Medulla oblongata (tissue), 1 donor: ENCODE results near the gene TMPRSS13.

Experiments used
- DNase-seq: peaks from one replicate; pipeline ENCODE4 v3.0.0-alpha.2; 2015; ENCODE audit errors: extremely low spot score

The TMPRSS13 gene

GRCh38 chr11:117914398-117914761 is 14.8 kb downstream of the TMPRSS13 start:
- DNase-seq = no peak

DNA sequence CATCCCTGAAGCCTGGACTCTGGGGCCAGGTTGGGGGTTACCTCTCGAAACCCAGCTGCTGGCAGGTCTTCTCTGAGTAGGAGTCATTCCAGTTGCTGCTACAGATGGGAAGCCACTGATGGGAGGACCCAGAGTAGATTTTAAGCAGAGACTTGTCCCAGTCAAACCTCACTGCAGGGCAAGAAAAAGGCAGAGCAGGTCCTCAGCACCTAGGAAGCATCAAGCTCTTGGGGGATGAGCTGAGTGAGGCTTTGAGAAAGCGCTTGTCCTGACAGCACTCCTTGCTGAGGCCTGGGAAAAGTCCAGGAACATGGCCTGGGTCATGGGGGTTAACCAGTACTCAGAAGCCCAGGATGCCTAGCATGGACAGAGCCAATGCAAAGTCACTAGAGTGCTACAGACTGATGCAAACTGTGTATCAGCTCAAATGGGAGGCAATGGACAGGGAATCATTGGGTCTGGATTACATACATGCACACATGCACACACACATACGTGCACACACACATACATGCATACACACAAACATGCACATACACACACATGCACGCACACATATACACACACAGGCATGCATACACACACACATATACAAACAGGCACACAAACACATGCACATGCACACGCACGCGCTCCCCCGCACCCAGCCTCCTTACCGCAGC is 15.3 kb downstream of the TMPRSS13 start:
- DNase-seq = no peak

DNA sequence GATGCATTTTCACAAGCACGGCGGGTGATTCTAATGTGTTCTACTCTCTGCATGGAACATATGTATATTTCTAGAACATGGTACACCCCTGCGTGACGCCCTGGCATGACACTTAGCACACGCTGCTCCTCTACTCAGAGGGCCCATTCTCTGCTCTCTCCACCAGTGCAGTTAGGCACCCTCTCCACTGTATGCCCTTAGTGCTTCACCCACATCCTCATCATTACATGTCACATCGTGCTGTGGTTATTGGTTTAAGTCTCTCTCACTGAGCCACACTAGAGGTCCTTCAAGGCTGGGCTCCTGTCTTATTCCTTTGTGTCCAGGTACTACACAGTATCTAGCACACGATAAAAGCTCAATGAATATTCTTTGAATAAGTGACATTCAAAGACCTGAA is 16.7 kb downstream of the TMPRSS13 start:
- DNase-seq = no peak

- no peak for DNase-seq
Observed at GRCh38 chr11:117911694-117912093, 17.5 kb downstream of the TMPRSS13 start.

DNA sequence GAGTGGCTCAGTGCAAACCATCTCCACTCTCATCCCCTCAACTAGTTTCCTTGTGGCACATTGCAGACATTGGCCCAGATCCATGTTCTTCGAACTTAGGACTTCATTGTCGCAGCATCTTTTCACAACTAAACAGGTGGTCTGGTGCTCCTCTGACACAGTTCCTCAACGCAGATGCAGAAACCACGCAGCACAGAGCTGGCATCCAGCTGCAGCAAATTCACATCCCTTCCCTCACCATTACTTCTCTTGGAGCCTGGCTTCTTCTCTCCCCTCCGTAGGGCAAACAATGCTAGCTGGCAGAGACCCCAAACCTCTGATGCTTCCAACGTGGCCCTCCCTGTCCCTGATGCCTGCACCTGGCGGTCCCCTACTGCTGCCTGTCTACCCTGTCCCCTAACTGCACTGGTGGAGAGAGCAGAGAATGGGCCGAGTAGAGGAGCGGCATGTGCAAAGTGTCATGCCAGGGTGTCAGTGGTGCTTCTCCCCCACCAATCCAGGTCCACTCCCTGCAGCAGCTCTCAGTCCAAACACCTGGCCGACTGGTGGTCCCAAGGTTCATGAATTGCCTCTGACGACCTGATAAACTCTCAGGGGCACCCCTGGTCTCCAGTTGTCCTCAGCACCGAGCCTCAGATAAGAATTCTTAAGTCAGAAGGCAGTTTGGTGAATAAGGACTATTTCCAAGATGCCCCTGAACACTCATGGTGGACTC is 18.1 kb downstream of the TMPRSS13 start:
- no peak for DNase-seq

- no peak for DNase-seq
Observed at GRCh38 chr11:117910525-117910924, 18.7 kb downstream of the TMPRSS13 start.

DNA sequence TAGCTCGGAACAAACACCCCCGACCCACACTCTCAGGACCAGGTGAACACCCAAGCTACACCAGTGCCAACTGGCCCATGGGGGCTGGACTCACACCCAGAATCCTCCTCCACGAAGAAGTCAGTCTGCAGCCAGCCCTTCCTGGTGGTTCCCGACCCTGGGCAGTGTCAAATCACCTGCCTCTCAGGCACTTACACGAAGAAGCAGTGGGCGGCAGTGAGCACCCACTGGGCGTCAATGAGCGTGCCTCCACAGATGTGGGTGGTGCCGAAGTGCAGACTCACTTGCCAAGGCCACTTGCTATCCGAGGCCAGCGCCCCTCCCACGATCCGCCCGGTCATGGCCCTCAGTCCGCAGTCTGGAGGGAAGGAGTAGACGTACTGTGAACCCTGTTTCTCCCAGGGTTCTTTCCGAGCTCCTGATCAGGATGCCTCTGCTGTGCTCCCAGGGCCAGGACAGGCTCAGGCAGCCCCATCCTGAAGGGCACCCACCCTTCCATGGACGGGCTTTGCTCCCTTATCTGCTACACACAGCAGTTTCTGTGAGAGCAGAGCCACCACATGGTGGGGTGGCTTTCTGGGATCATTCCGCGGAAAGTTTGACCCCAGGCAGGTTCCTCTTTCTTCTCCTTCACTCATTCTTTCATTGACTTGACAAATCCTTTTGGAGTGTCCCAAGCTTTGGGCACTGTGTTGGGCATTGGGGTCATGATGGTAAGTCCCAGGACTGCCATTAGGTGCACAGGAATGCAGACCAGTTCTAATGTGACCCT is 19.4 kb downstream of the TMPRSS13 start:
- DNase-seq = no peak

GRCh38 chr11:117908959-117909610 is 20.1 kb downstream of the TMPRSS13 start:
- no peak for DNase-seq

- DNase-seq = no peak
Observed at GRCh38 chr11:117908109-117908895, 20.9 kb downstream of the TMPRSS13 start.

DNA sequence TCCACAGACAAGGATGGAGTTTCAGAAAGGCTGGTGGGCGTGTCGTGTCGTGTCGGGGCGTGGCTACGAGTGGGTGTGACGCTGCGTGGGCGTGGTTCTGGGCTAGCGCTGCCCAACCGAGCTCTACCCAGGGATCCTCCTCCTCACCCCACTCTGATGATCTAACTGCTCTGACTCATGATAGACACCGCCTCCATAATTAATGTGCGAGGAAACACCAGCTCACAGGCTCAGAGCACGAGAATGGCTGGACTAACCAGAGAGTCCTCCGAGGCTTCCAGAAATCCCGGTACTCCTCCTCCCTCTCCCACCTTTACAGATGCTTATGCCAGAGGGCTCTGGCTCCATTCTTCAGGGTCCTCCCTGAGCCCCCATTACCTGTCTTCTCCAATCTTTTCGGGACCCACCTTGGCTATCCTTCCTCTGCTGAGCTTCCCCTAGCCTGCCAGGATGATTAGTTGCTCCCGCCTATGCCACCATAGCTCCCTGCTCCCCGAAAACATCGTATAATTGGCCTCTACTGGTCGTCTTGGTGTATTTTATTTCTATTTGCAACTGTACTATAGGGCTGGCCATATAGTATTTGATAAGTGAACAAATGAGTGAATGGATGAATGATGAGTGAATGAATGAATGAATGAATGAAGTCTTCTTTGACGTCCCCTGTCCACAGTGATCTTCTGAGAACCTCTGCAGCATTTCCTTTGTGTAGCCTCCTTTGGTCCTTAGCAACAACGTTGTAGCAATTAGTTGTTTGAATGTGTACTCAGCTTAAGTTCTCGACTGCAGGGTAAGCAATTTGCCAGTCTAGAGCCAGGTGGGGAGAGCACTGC is 21.7 kb downstream of the TMPRSS13 start:
- DNase-seq = peak; percentile 58

DNA sequence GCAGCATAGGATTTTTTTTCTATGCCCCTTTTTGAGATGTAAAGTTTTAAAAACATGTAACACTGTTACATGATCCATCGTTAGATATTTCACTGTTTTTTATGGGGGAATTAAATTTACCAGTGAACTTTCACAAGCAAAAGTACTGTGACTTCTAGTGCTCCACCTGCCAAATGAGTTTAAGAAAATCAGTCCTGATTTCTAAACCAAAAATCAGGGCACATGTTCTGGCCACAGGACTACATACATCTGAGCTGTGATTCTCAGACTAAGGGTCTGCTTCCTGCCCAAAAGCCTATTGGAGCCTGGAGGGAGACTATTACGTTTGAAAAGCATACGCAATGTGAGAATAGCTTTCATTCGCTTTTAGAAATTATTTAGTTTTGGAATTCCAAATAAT is 22.5 kb downstream of the TMPRSS13 start:
- DNase-seq = no peak

- no peak for DNase-seq
Observed at GRCh38 chr11:117906126-117906525, 23.1 kb downstream of the TMPRSS13 start.

DNA sequence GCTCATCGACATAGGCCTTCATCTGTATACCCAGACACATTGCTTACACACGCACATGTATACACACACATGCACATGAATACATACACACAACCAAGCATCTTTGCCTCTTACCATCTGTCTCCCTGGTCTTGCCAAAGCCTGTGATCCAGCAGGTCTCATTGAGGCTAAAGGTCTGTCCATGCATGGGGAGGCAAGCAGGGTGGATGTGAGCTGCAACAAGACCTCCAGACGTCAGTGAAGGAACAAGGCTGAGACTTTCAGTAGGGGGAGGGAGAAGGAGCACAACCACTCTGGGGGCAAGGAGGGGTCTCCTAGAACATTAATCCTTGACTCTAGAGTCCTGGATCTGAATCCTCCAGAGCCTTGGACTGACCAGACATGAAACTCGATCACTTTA is 23.7 kb downstream of the TMPRSS13 start:
- DNase-seq = no peak

GRCh38 chr11:117903505-117904382 is 25.5 kb downstream of the TMPRSS13 start:
- DNase-seq = no peak

GRCh38 chr11:117902001-117902845 is 27.0 kb downstream of the TMPRSS13 start:
- no peak for DNase-seq

- no peak for DNase-seq
Observed at GRCh38 chr11:117901601-117902000, 27.6 kb downstream of the TMPRSS13 start.

DNA sequence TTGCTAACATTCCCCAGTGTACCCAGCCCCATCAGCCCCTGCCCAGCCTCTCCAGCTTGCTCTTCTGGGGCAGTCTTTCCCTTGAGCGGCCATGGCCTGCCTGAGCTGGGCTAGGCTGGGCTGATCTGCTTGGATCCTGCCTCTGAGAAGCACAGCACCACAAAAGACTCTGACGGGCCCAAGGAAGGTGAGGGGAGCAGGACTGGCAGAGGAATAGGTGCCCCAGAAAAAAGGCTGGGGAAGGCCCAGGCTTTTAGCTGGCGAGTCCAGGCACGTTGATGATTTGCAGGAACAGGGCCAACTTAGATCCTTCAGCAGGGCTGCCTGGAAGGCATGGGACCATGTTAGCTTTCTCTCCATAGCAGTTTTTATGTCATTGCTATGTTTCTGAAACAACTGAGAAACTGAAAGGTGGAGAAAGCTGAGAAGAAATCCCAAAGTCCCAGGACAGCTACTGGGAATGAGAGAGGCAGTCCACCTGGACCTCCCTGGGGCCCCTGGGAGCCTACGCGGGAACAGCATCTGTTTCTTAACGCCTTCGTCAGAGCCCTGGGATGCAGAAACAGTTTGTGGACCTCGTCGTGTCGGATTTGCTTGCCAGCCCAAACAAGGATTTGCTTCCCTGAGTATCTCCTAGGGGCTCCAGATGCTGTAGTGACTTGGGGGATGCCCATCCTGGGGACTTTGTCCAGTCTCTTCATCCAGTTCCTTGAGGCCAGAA is 28.3 kb downstream of the TMPRSS13 start:
- DNase-seq = no peak

DNA sequence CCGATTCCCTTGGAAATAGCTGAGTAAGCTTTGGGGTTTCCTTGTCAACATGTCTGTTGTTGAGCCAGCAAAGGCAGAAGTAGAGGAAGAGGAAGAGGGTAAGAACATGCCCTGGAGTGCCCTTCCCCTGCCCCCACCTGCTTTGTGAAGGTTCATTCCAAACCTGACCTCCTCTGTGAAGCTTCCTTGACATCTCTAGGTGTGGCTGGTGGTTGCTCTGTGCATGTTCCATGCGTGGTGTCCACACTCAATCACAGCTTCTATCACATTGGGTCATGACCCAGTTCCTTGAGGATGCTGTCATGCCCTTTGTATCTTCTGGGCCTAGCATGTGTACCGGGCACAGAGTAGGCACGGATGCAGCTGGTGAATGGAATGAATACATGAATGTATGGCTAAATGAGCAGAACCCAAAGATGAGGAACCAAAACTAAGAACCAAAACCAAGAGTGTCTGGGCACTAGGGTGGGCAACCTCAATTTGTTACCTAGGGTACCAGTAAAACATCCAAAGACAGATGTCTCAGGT is 29.0 kb downstream of the TMPRSS13 start:
- no peak for DNase-seq
